Nucleus accumbens (tissue), 56 donors: ENCODE results near the gene AASDH.

Experiments
- DNase-seq, 56 donors: peaks; one replicate each; lab custom pipeline; 2025; lab: John Stamatoyannopoulos, UW

The AASDH gene

GRCh38 chr4:56288663-56289062 is 98.6 kb downstream of the AASDH start:
- no peak for DNase-seq
